NCI-H187 treated with DMSO at 0.1 percent for 48 hours (cell line): Measurements from ENCODE around the gene PITPNB.

Source experiments
- DNase-seq: peaks from one replicate; lab custom pipeline; 2025; lab: John Stamatoyannopoulos, UW

Gene PITPNB

GRCh38 chr22:27919222-27919941 lies at the start of gene PITPNB:
Gene PITPNB (minus strand): TSS chr22:27919256. CDS start chr22:27919191, 65 bp downstream.
- peak; percentile 58 for DNase-seq

GRCh38 chr22:27966168-27967064 lies 47.4 kb upstream of the PITPNB start:
- DNase-seq: no peak

GRCh38 chr22:27962268-27963044 lies 43.4 kb upstream of the PITPNB start:
- no peak for DNase-seq

GRCh38 chr22:27961680-27962079 lies 42.6 kb upstream of the PITPNB start:
- DNase-seq: no peak

- DNase-seq: no peak
Measured at GRCh38 chr22:27961182-27961581, 42.1 kb upstream of the PITPNB start.

GRCh38 chr22:27959335-27960090 lies 40.5 kb upstream of the PITPNB start:
- DNase-seq: no peak

- DNase-seq: no peak
Measured at GRCh38 chr22:27952779-27953178, 33.7 kb upstream of the PITPNB start.

GRCh38 chr22:27952091-27952490 lies 33.0 kb upstream of the PITPNB start:
- DNase-seq: no peak

GRCh38 chr22:27949421-27949820 lies 30.4 kb upstream of the PITPNB start:
- no peak for DNase-seq

GRCh38 chr22:27948569-27948968 lies 29.5 kb upstream of the PITPNB start:
- no peak for DNase-seq

- no peak for DNase-seq
Measured at GRCh38 chr22:27947448-27947847, 28.4 kb upstream of the PITPNB start.

GRCh38 chr22:27941143-27941542 lies 22.1 kb upstream of the PITPNB start:
- DNase-seq: no peak

- no peak for DNase-seq
Measured at GRCh38 chr22:27937453-27937852, 18.4 kb upstream of the PITPNB start.

- DNase-seq: no peak
Measured at GRCh38 chr22:27935897-27936296, 16.8 kb upstream of the PITPNB start.

- no peak for DNase-seq
Measured at GRCh38 chr22:27934069-27934468, 15.0 kb upstream of the PITPNB start.

- no peak for DNase-seq
Measured at GRCh38 chr22:27933186-27933983, 14.3 kb upstream of the PITPNB start.

- DNase-seq: no peak
Measured at GRCh38 chr22:27930331-27931060, 11.4 kb upstream of the PITPNB start.

GRCh38 chr22:27927608-27928007 lies 8.6 kb upstream of the PITPNB start:
- DNase-seq: no peak

GRCh38 chr22:27925331-27925730 lies 6.3 kb upstream of the PITPNB start:
- DNase-seq: no peak
